Right kidney (tissue), 1 donor: ENCODE data around the gene ABCB10.
"Not testable (repeated sequence)": the region's sequence is repeated elsewhere in the genome, so short reads cannot be mapped to it uniquely, and the experiment has no call there.

Experiments used
- DNase-seq: peaks from one replicate; pipeline ENCODE4 v3.0.0-alpha.2; 2016

ABCB10 gene

GRCh38 chr1:229538945-229539344 is 19.6 kb downstream of the ABCB10 start:
- DNase-seq: no peak

GRCh38 chr1:229537894-229538293 is 20.6 kb downstream of the ABCB10 start:
- no peak for DNase-seq

GRCh38 chr1:229536982-229537381 is 21.5 kb downstream of the ABCB10 start:
- DNase-seq: no peak

- DNase-seq: no peak
Observed at GRCh38 chr1:229535230-229535629, 23.3 kb downstream of the ABCB10 start.

- DNase-seq: no peak
Observed at GRCh38 chr1:229531326-229531725, 27.2 kb downstream of the ABCB10 start.

GRCh38 chr1:229529639-229530038 is 28.9 kb downstream of the ABCB10 start:
- no peak for DNase-seq

- DNase-seq: no peak
Observed at GRCh38 chr1:229526695-229527094, 31.8 kb downstream of the ABCB10 start.

- DNase-seq: no peak
Observed at GRCh38 chr1:229523052-229523451, 35.5 kb downstream of the ABCB10 start.

GRCh38 chr1:229514578-229515275 is 43.8 kb downstream of the ABCB10 start:
- peak; percentile 16 for DNase-seq

- not testable (repeated sequence) for DNase-seq
Observed at GRCh38 chr1:229511625-229512024, 46.9 kb downstream of the ABCB10 start.

- not testable (repeated sequence) for DNase-seq
Observed at GRCh38 chr1:229511201-229511600, 47.3 kb downstream of the ABCB10 start.

GRCh38 chr1:229509576-229509975 is 48.9 kb downstream of the ABCB10 start:
- no peak for DNase-seq

- no peak for DNase-seq
Observed at GRCh38 chr1:229508823-229509337, 49.6 kb downstream of the ABCB10 start.

GRCh38 chr1:229507951-229508822 is 50.3 kb downstream of the ABCB10 start, which contains the start of gene NUP133:
Gene NUP133, minus strand, starts transcription at chr1:229508341. Its CDS starts 92 bp downstream, at chr1:229508249.
- DNase-seq: peak; percentile 99

GRCh38 chr1:229507502-229507901 is 51.0 kb downstream of the ABCB10 start:
- no peak for DNase-seq

- DNase-seq: no peak
Observed at GRCh38 chr1:229506633-229507032, 51.9 kb downstream of the ABCB10 start.

GRCh38 chr1:229495782-229496181 is 62.7 kb downstream of the ABCB10 start:
- DNase-seq: no peak

GRCh38 chr1:229487181-229487580 is 71.3 kb downstream of the ABCB10 start:
- no peak for DNase-seq

- no peak for DNase-seq
Observed at GRCh38 chr1:229485318-229485717, 73.2 kb downstream of the ABCB10 start.

GRCh38 chr1:229482511-229482910 is 76.0 kb downstream of the ABCB10 start:
- no peak for DNase-seq

GRCh38 chr1:229480495-229480894 is 78.0 kb downstream of the ABCB10 start:
- no peak for DNase-seq

- DNase-seq: no peak
Observed at GRCh38 chr1:229479660-229480399, 78.7 kb downstream of the ABCB10 start.

- DNase-seq: no peak
Observed at GRCh38 chr1:229478852-229479251, 79.7 kb downstream of the ABCB10 start.
